PC-9 (cell line): Measurements from ENCODE around the gene LRRC2. TPM values are rescaled to one million over a fixed set of nuclear protein-coding genes. Genes with fewer than 3 reads are reported as not detected.

Experiments used
- BruUV-seq: library from RNA; stranded (reverse); fragments of 400-500 nt; replicated peaks from 2 replicates; lab custom pipeline; 2021; lab: Mats Ljungman, UMichigan
- CTCF ChIA-PET: fragments of 300-600 bp; sonication (Branson Sonifier 250); formaldehyde crosslinking; loops from one replicate; lab custom pipeline; 2022; ENCODE audit warnings: antibody characterized with exemption; lab: Charles Lee
- POLR2A ChIA-PET: fragments of 300-600 bp; sonication (Branson Sonifier 250); formaldehyde crosslinking; loops from one replicate; lab custom pipeline; 2022; ENCODE audit warnings: antibody characterized with exemption; ENCODE audit not compliant: unreplicated experiment; lab: Charles Lee
- DNase-seq, 2 experiments: peaks; one replicate each; pipeline versions ENCODE4 v3.0.0 to v3.0.0-alpha.2; 2015 to 2022; ENCODE audit warnings: mixed read lengths in 1 of 2
- H2AFZ ChIP-seq: fragments of 200-600 bp; sonication (generic); 2 replicates; pipeline ENCODE4 v1.8.1; 2017; ENCODE audit warnings: antibody characterized with exemption
- H3F3A ChIP-seq: fragments of 200-600 bp; sonication (generic); 2 replicates; pipeline ENCODE4 v1.8.1; 2017; ENCODE audit warnings: antibody characterized with exemption, mild to moderate bottlenecking, low read depth; ENCODE audit not compliant: insufficient read depth
- H3K27ac ChIP-seq: fragments of 200-600 bp; sonication (generic); 2 replicates; pipeline ENCODE4 v1.6.1; 2016; ENCODE audit warnings: mixed run types
- H3K27me3 ChIP-seq: fragments of 200-600 bp; sonication (generic); 2 replicates; pipeline ENCODE4 v1.6.1; 2016; ENCODE audit warnings: low read depth, mixed run types; ENCODE audit not compliant: insufficient read depth
- H3K36me3 ChIP-seq: fragments of 200-600 bp; sonication (generic); 2 replicates; pipeline ENCODE4 v1.6.1; 2016; ENCODE audit warnings: low read depth, mixed run types
- H3K4me1 ChIP-seq: fragments of 200-600 bp; sonication (generic); replicated peaks from 2 replicates; pipeline ENCODE4 v1.6.1; 2016; ENCODE audit warnings: mixed run types; ENCODE audit not compliant: insufficient read depth
- H3K4me2 ChIP-seq: fragments of 200-600 bp; sonication (generic); 2 replicates; pipeline ENCODE4 v1.6.1; 2017; ENCODE audit warnings: mixed run types
- H3K4me3 ChIP-seq: fragments of 200-600 bp; sonication (generic); 2 replicates; pipeline ENCODE4 v1.6.1; 2016; ENCODE audit warnings: mixed run types
- H3K79me2 ChIP-seq: fragments of 200-600 bp; sonication (generic); 2 replicates; pipeline ENCODE4 v1.6.1; 2017; ENCODE audit warnings: low read depth, mixed run types
- H3K9me2 ChIP-seq: fragments of 200-600 bp; sonication (generic); 2 replicates; pipeline ENCODE4 v1.8.1; 2017; ENCODE audit warnings: mild to moderate bottlenecking; ENCODE audit not compliant: insufficient read depth
- H3K9me3 ChIP-seq: fragments of 200-600 bp; sonication (generic); 2 replicates; pipeline ENCODE4 v1.8.1; 2016; ENCODE audit warnings: low read depth; ENCODE audit not compliant: insufficient read depth
- H4K20me1 ChIP-seq: fragments of 200-600 bp; sonication (generic); 2 replicates; pipeline ENCODE4 v1.8.1; 2017; ENCODE audit not compliant: insufficient read depth
- CTCF ChIP-seq: fragments of 200-600 bp; sonication (generic); conservative IDR thresholded peaks from 2 replicates; pipeline ENCODE4 v1.6.1; 2017; ENCODE audit warnings: mixed run types, antibody characterized with exemption, mild to moderate bottlenecking, moderate library complexity
- EZH2 ChIP-seq: fragments of 200-600 bp; sonication (generic); IDR thresholded peaks from 2 replicates; pipeline ENCODE4 v1.8.0; 2017; ENCODE audit warnings: antibody characterized with exemption, low read depth
- intact Hi-C: fragments of 100-400 bp; cut with micrococcal nuclease; formaldehyde crosslinking; loops from one replicate; pipeline ENCODE4 v1.10.0; 2022; ENCODE audit not compliant: unreplicated experiment
- total RNA-seq: library from RNA; stranded (reverse); gene quantifications from 2 replicates; pipeline ENCODE4 v1.2.3, GENCODE V29; 2021

The LRRC2 gene
- total RNA-seq, 1 experiment from 2014 or later = 0.22 TPM

GRCh38 chr3:46559091-46559704 is 6.9 kb downstream of the LRRC2 start:
- BruUV-seq = no TSS peak
- Histone ChIP-seq H3K79me2 (no peaks in the 10 kb centered on the region), H4K20me1 (no peaks in the 10 kb centered on the region), H3K4me2 (peak overlapping the region; percentile 77), H3F3A (peaks cover 3% of the 10 kb centered on the region; the same call in 1 of the 2 replicates), H3K9me3 (no peaks in the 10 kb centered on the region; the same call in 1 of the 2 replicates), H3K4me3 (peak overlapping the region; percentile 53; the same call in 1 of the 2 replicates), H3K4me1 (0 out of 2 replicates have a peak, but pooled peaks cover 4% of the 10 kb centered on the region), H3K27ac (no peak overlapping the region), H2AFZ (no peak overlapping the region), H3K9me2 (no peaks in the 10 kb centered on the region), H3K27me3 (no peaks in the 10 kb centered on the region), H3K36me3 (no peaks in the 10 kb centered on the region)
- ChIA-PET CTCF (interaction anchor here (0.8 to 3.0 kb wide), 6 partner anchors 70 to 301 kb away, joined by 3 to 46 read pairs (median 4); no protein-coding TSS in a partner anchor), POLR2A (interaction anchor here (0.7 kb wide), 1 partner anchor 101 kb away, joined by 5 read pairs; no protein-coding TSS in a partner anchor)
- TF ChIP-seq EZH2 (no peak), CTCF (no peak)
- intact Hi-C loops = loop anchor here (2.0 to 5.0 kb wide), 2 partner anchors 42 to 177 kb away; no protein-coding TSS in a partner anchor
- no peak for DNase-seq

- POLR2A ChIA-PET = interaction anchor here (0.6 to 0.7 kb wide), 3 partner anchors 102 to 822 kb away, joined by 3 to 5 read pairs (median 5); partner anchors contain the start of gene PTPN23
- Histone ChIP-seq H2AFZ (peak overlapping the region; percentile 82), H3K4me3 (peak overlapping the region; percentile 53; the same call in 1 of the 2 replicates), H3K9me2 (no peaks in the 10 kb centered on the region), H3K4me1 (0 out of 2 replicates have a peak, but pooled peaks cover 4% of the 10 kb centered on the region), H3F3A (peaks cover 3% of the 10 kb centered on the region; the same call in 1 of the 2 replicates), H3K36me3 (no peaks in the 10 kb centered on the region), H3K27ac (0 out of 2 replicates have a peak overlapping the region, but pooled peaks have one; percentile 22), H3K4me2 (peak overlapping the region; percentile 77), H3K27me3 (no peaks in the 10 kb centered on the region), H4K20me1 (no peaks in the 10 kb centered on the region), H3K9me3 (no peaks in the 10 kb centered on the region; the same call in 1 of the 2 replicates), H3K79me2 (no peaks in the 10 kb centered on the region)
- TF ChIP-seq CTCF = peak; percentile 64
- TF ChIP-seq EZH2 = no peak
- intact Hi-C loops = loop anchor here (1.0 to 5.0 kb wide), 4 partner anchors 42 to 176 kb away; no protein-coding TSS in a partner anchor
- CTCF ChIA-PET = interaction anchor here (0.6 to 3.0 kb wide), 10 partner anchors 16 to 301 kb away, joined by 3 to 46 read pairs (median 4); no protein-coding TSS in a partner anchor
- DNase-seq = peak; percentile 84 to 89
- TSS peak; percentile 59 for BruUV-seq
These were observed 7.7 kb downstream of the LRRC2 start for GRCh38 chr3:46558184-46559043.

GRCh38 chr3:46557814-46558183 is 8.3 kb downstream of the LRRC2 start:
- ChIA-PET POLR2A (no interaction called here), CTCF (interaction anchor here (0.6 to 3.0 kb wide), 7 partner anchors 15 to 143 kb away, joined by 3 to 46 read pairs (median 5); no protein-coding TSS in a partner anchor)
- H3K9me2 ChIP-seq = no peaks in the 10 kb centered on the region
- TF ChIP-seq EZH2 = no peak
- no peak for TF ChIP-seq CTCF
- no peaks in the 10 kb centered on the region for H3K36me3 ChIP-seq
- H3K27ac ChIP-seq = no peak overlapping the region
- H4K20me1 ChIP-seq = no peaks in the 10 kb centered on the region
- 0 out of 2 replicates have a peak, but pooled peaks cover 4% of the 10 kb centered on the region for H3K4me1 ChIP-seq
- peaks cover 3% of the 10 kb centered on the region; the same call in 1 of the 2 replicates for H3F3A ChIP-seq
- H3K9me3 ChIP-seq = no peaks in the 10 kb centered on the region; the same call in 1 of the 2 replicates
- H3K27me3 ChIP-seq = no peaks in the 10 kb centered on the region
- no peaks in the 10 kb centered on the region for H3K79me2 ChIP-seq
- intact Hi-C loops = loop anchor here (1.0 to 5.0 kb wide), 5 partner anchors 41 to 175 kb away; partner anchors contain the start of gene ALS2CL
- H3K4me3 ChIP-seq = no peak overlapping the region
- no peak for DNase-seq
- BruUV-seq = TSS peak; percentile 36
- no peak overlapping the region for H3K4me2 ChIP-seq
- no peak overlapping the region for H2AFZ ChIP-seq
